Spinal cord (tissue), 10 donors: Measurements from ENCODE around the gene VASN. TPM values are rescaled to one million over a fixed set of nuclear protein-coding genes. Genes with fewer than 3 reads are reported as not detected.

Experiments
- DNase-seq, 6 donors: peaks; one replicate each; pipeline versions ENCODE4 v3.0.0 to v3.0.0-alpha.2; 2013 to 2015; ENCODE audit warnings: low spot score in 6 of 6, low read depth in 4 of 6
- H3K27ac ChIP-seq: one replicate; pipeline ENCODE4 v1.5.1; 2013; ENCODE audit warnings: low read depth, low read length, control low read depth
- H3K27me3 ChIP-seq: one replicate; pipeline ENCODE4 v1.6.1; 2013; ENCODE audit warnings: low read length; ENCODE audit not compliant: control insufficient read depth, insufficient read depth
- H3K36me3 ChIP-seq: one replicate; pipeline ENCODE4 v1.6.1; 2013; ENCODE audit warnings: low read length; ENCODE audit not compliant: control insufficient read depth, insufficient read depth
- H3K4me1 ChIP-seq: one replicate; pipeline ENCODE4 v1.6.1; 2013; ENCODE audit warnings: low read length; ENCODE audit not compliant: control insufficient read depth, insufficient read depth
- H3K4me3 ChIP-seq: one replicate; pipeline ENCODE4 v1.5.1; 2013; ENCODE audit warnings: low read depth, low read length, control low read depth
- H3K9me3 ChIP-seq: one replicate; pipeline ENCODE4 v1.6.1; 2013; ENCODE audit warnings: low read length; ENCODE audit not compliant: control insufficient read depth, insufficient read depth
- WGBS: methylation state at CpG from one replicate; pipeline ENCODE4 v1.1.5; 2013; ENCODE audit warnings: missing lambda C conversion rate; ENCODE audit not compliant: insufficient coverage; 5-methylcytosine and 5-hydroxymethylcytosine counted together
- polyA plus RNA-seq, 2 donors: library from polyadenylated mRNA; unstranded; fragments of 120-200 nt; gene quantifications; one replicate each; pipeline ENCODE4 v1.2.1, GENCODE V29; 2013; ENCODE audit not compliant: insufficient read length in 2 of 2
- total RNA-seq, 2 donors: library from RNA; depleted of rRNA in 1 of 2; stranded (reverse); fragments of 120-200 nt in 1 of 2; fragments of >200 nt in 1 of 2; gene quantifications; one replicate each; pipeline versions ENCODE4 v1.2.3 to v1.2.4, GENCODE V29; 2013 to 2014
- donor health status: healthy.

Gene VASN
- total and polyA plus RNA-seq, 4 donors: 5.3 to 19.6 (median 9.5) TPM

DNA sequence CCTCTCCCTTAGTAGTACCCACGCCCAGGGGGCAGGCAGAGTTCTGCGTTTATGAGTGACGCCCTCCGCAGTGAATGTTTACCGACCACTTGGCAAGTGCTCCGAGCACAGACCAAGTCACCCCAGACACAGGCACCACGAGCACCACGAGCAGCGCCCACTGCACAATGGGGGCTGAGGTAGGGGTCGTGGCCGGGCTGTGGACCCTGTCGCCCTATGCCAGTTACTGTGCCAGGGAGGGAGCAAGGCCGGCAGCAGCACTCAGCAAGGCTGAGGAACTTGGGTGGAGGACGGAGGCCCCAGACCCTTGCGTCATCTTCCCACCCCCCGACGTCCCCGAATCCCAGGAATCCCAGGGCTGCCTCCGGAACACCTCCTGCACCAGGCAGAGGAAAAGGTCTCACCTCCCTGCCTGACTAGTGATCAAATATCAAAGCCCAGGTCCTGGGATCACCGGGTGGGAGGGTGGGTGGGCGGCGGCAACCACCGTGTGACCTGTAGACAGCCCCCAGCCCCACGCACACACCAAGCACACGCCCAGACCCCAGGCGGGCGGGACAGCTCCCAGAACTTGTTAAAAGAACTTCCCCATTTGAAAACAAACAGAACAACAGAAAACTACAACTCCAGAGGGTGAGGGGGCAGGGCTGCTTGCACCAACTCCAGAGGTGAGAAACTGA lies 5.4 kb downstream of the VASN start:
- H3K36me3 ChIP-seq: peaks cover 71% of the 10 kb centered on the region
- no peaks in the 10 kb centered on the region for H3K27me3 ChIP-seq
- 70% methylated on average over 17 of the region's 27 CpGs for WGBS
- H3K27ac ChIP-seq: peak overlapping the region; percentile 25
- H3K9me3 ChIP-seq: no peaks in the 10 kb centered on the region
- H3K4me3 ChIP-seq: no peak overlapping the region
- DNase-seq: no peak
- H3K4me1 ChIP-seq: peaks cover 70% of the 10 kb centered on the region

DNA sequence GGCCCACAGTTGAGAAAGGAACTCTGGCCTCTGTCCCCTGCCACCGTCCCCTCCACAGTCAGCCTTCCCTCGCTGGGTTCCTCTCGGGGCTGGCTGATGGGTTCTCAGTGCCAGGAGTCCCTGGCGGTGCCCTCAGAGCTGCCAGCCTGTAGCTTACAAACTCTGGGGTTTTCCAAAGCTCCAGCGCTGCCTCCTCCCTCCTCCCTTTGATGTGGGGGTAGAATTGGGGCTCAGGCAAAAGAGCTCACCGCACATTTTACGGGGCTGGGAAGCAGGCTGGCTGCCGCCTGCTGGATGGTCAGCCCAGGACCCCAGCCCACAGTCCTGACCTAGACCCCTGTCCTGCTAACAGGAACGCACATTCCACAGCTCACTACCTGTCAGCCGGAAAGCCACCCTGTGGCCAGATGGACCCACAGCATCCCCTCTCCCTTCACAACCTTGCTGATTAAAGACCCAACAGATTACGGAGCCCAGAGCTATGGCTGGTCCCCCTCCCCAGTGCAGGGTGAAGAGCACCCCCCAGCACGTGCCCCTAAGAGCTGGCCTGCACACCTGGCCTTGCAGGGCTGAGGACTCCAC lies 6.0 kb downstream of the VASN start:
- H3K4me1 ChIP-seq: peaks cover 63% of the 10 kb centered on the region
- no peak overlapping the region for H3K27ac ChIP-seq
- H3K27me3 ChIP-seq: no peaks in the 10 kb centered on the region

DNA sequence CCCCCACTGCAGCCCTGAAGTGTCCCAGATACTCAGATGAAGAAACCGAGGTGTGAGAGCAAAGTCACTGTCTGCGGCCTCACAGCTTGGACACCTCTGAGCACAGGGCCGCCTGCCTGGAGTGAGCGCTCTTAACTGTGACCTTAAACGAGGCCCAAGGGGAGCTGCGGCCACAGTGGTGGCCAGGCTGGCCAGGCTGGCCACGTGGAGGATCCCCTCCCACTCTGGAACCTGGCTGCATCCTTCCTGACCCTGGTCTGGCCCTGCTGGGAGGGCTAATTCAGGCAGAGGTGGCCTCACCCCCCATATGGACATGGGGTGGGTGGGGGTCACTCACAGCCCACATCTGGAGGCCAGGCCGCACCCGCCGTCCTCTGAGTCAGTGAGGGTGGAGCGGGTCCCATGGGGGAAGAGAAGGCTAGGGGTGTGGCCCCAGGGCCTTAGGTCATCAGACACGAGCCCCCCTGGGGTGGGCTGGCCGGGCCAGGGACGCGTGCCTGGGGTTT lies 6.6 kb downstream of the VASN start:
- H3K27me3 ChIP-seq: no peaks in the 10 kb centered on the region
- no peak overlapping the region for H3K27ac ChIP-seq
- no peaks in the 10 kb centered on the region for H3K9me3 ChIP-seq
- H3K36me3 ChIP-seq: peaks cover 82% of the 10 kb centered on the region
- H3K4me3 ChIP-seq: no peak overlapping the region
- H3K4me1 ChIP-seq: peaks cover 58% of the 10 kb centered on the region
- no peak for DNase-seq
- 76% methylated on average over 15 of the region's 15 CpGs for WGBS

More for the DNA sequence above, 6.0 kb downstream of the VASN start:
- Histone ChIP-seq H3K4me3 (no peak overlapping the region), H3K36me3 (peaks cover 77% of the 10 kb centered on the region), H3K9me3 (no peaks in the 10 kb centered on the region)
- DNase-seq: no peak
- WGBS: 65% methylated on average over 12 of the region's 12 CpGs

DNA sequence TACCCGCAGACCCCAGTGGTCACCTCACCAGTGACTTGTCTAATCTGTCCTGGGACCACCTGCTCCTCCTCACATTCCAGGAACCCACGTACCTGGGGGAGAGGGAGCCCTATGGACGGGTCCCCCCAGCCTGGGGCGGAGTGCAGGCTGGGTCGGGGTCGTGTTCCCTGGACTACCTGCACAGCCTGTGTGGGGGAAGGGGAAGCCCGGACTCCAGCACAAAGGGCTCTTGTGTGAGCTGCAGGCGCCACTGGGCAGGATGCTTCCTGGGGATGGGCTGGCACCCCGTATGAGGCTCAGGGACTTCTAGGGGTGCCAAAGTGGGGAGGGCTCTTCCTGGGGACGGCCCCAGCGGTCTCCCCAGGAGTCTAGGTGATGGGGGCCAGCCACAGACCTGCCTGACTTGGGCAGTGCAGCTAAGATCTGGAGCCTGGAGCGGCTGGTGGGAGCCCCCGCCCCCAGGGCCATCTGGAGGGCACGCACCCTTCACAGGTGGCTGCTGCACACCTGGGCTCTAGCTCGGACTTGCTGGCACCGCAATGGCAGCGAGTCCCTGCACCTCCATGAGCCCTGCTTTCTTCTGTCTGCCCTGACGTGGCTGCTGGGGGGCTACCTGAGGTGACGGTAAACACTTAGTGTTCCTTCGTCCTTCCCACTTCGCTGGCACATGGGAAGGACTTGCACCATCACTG lies 7.5 kb downstream of the VASN start:
- H3K27ac ChIP-seq: no peak overlapping the region
- H3K9me3 ChIP-seq: no peaks in the 10 kb centered on the region
- no peak for DNase-seq
- H3K36me3 ChIP-seq: peaks cover 88% of the 10 kb centered on the region
- no peaks in the 10 kb centered on the region for H3K27me3 ChIP-seq
- peaks cover 51% of the 10 kb centered on the region for H3K4me1 ChIP-seq
- WGBS: 80% methylated on average over 20 of the region's 21 CpGs
- H3K4me3 ChIP-seq: no peak overlapping the region

DNA sequence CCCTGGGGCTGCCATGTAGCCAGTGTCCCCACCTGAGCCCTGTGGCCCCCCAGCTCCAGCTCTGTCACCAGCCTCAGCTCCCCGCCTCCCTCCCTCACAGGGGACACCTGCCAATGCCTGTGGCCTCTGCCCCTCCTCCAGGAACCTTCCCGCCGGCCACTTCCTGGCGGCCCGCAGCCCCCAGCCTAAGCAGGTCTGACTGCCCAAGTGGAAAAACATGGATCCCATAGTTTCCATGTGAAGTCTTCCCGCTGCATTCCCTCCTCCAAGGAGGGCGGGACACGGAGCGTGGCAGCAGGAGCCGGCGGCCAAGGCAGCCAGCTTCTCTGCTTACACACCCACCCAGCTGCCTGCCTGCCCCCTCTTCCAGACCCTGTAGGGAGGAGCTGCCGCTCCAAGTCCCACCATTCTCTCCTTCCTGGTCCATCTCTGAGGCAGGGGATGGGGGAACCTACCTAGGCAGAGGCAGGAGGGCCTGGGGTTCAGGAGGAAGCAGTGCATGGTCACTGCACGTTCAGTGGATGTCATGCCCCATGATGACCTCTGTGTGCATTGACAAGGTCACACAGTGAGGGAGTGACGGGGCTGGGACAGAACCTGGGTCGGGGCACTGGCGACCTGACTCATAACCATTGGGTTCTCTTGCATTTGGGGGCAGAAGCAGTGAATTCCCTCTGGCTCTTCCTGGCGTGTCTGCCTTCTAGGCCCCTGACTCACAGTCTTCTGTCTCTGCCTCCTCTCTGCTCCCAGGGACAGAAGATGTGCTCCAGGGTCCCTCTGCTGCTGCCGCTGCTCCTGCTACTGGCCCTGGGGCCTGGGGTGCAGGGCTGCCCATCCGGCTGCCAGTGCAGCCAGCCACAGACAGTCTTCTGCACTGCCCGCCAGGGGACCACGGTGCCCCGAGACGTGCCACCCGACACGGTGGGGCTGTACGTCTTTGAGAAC lies 8.7 kb downstream of the VASN start:
- H3K27ac ChIP-seq: no peak overlapping the region

DNA sequence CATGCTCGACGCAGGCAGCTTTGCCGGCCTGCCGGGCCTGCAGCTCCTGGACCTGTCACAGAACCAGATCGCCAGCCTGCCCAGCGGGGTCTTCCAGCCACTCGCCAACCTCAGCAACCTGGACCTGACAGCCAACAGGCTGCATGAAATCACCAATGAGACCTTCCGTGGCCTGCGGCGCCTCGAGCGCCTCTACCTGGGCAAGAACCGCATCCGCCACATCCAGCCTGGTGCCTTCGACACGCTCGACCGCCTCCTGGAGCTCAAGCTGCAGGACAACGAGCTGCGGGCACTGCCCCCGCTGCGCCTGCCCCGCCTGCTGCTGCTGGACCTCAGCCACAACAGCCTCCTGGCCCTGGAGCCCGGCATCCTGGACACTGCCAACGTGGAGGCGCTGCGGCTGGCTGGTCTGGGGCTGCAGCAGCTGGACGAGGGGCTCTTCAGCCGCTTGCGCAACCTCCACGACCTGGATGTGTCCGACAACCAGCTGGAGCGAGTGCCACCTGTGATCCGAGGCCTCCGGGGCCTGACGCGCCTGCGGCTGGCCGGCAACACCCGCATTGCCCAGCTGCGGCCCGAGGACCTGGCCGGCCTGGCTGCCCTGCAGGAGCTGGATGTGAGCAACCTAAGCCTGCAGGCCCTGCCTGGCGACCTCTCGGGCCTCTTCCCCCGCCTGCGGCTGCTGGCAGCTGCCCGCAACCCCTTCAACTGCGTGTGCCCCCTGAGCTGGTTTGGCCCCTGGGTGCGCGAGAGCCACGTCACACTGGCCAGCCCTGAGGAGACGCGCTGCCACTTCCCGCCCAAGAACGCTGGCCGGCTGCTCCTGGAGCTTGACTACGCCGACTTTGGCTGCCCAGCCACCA lies 9.7 kb downstream of the VASN start:
- H3K9me3 ChIP-seq: no peaks in the 10 kb centered on the region
- 92% methylated on average over 59 of the region's 59 CpGs for WGBS
- DNase-seq: no peak
- peaks cover 93% of the 10 kb centered on the region for H3K36me3 ChIP-seq
- H3K27ac ChIP-seq: no peak overlapping the region
- H3K4me1 ChIP-seq: peaks cover 49% of the 10 kb centered on the region
- no peaks in the 10 kb centered on the region for H3K27me3 ChIP-seq
- no peak overlapping the region for H3K4me3 ChIP-seq

More for the DNA sequence above, 8.7 kb downstream of the VASN start:
- no peak overlapping the region for H3K4me3 ChIP-seq
- peaks cover 51% of the 10 kb centered on the region for H3K4me1 ChIP-seq
- H3K9me3 ChIP-seq: no peaks in the 10 kb centered on the region
- no peak for DNase-seq
- peaks cover 91% of the 10 kb centered on the region for H3K36me3 ChIP-seq
- no peaks in the 10 kb centered on the region for H3K27me3 ChIP-seq
- 69% methylated on average over 25 of the region's 26 CpGs for WGBS

DNA sequence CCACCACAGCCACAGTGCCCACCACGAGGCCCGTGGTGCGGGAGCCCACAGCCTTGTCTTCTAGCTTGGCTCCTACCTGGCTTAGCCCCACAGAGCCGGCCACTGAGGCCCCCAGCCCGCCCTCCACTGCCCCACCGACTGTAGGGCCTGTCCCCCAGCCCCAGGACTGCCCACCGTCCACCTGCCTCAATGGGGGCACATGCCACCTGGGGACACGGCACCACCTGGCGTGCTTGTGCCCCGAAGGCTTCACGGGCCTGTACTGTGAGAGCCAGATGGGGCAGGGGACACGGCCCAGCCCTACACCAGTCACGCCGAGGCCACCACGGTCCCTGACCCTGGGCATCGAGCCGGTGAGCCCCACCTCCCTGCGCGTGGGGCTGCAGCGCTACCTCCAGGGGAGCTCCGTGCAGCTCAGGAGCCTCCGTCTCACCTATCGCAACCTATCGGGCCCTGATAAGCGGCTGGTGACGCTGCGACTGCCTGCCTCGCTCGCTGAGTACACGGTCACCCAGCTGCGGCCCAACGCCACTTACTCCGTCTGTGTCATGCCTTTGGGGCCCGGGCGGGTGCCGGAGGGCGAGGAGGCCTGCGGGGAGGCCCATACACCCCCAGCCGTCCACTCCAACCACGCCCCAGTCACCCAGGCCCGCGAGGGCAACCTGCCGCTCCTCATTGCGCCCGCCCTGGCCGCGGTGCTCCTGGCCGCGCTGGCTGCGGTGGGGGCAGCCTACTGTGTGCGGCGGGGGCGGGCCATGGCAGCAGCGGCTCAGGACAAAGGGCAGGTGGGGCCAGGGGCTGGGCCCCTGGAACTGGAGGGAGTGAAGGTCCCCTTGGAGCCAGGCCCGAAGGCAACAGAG lies 10.5 kb downstream of the VASN start:
- H3K27ac ChIP-seq: no peak overlapping the region
- peaks cover 94% of the 10 kb centered on the region for H3K36me3 ChIP-seq
- DNase-seq: no peak
- no peaks in the 10 kb centered on the region for H3K27me3 ChIP-seq
- H3K4me3 ChIP-seq: no peak overlapping the region
- peaks cover 44% of the 10 kb centered on the region for H3K4me1 ChIP-seq
- no peaks in the 10 kb centered on the region for H3K9me3 ChIP-seq
- 94% methylated on average over 52 of the region's 55 CpGs for WGBS

DNA sequence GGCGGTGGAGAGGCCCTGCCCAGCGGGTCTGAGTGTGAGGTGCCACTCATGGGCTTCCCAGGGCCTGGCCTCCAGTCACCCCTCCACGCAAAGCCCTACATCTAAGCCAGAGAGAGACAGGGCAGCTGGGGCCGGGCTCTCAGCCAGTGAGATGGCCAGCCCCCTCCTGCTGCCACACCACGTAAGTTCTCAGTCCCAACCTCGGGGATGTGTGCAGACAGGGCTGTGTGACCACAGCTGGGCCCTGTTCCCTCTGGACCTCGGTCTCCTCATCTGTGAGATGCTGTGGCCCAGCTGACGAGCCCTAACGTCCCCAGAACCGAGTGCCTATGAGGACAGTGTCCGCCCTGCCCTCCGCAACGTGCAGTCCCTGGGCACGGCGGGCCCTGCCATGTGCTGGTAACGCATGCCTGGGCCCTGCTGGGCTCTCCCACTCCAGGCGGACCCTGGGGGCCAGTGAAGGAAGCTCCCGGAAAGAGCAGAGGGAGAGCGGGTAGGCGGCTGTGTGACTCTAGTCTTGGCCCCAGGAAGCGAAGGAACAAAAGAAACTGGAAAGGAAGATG lies 11.2 kb downstream of the VASN start:
- DNase-seq: no peak
- 88% methylated on average over 18 of the region's 21 CpGs for WGBS
- Histone ChIP-seq H3K36me3 (peaks cover 95% of the 10 kb centered on the region), H3K27ac (peak overlapping the region; percentile 10), H3K4me3 (no peak overlapping the region), H3K9me3 (no peaks in the 10 kb centered on the region), H3K27me3 (no peaks in the 10 kb centered on the region), H3K4me1 (peaks cover 37% of the 10 kb centered on the region)
